HG03039 (cell line): ENCODE data around the gene FLNB.
"Not testable (repeated sequence)": the region's sequence is repeated elsewhere in the genome, so short reads cannot be mapped to it uniquely, and the experiment has no call there.

Experiments used
- ATAC-seq: cut with Tn5 transposase; IDR thresholded peaks from one replicate; pipeline ENCODE4 v1.9.1; 2021; ENCODE audit warnings: mild to moderate bottlenecking, moderate library complexity; ENCODE audit not compliant: unreplicated experiment

The FLNB gene

GRCh38 chr3:57978316-57978715 is 29.9 kb upstream of the FLNB start:
- ATAC-seq, result no peak

GRCh38 chr3:57980416-57980815 is 27.8 kb upstream of the FLNB start:
- no peak for ATAC-seq

GRCh38 chr3:57981483-57982087 is 26.6 kb upstream of the FLNB start:
- ATAC-seq, result no peak

- no peak for ATAC-seq
These were observed 25.5 kb upstream of the FLNB start for GRCh38 chr3:57982561-57983243.

GRCh38 chr3:57983734-57984518 is 24.3 kb upstream of the FLNB start:
- ATAC-seq, result no peak

GRCh38 chr3:57985176-57985983 is 22.8 kb upstream of the FLNB start:
- ATAC-seq, result no peak

- ATAC-seq, result no peak
These were observed 22.3 kb upstream of the FLNB start for GRCh38 chr3:57985984-57986246.

GRCh38 chr3:57986261-57986660 is 22.0 kb upstream of the FLNB start:
- ATAC-seq, result no peak

- ATAC-seq, result not testable (repeated sequence)
These were observed 19.0 kb upstream of the FLNB start for GRCh38 chr3:57989198-57989597.

- ATAC-seq, result no peak
These were observed 18.6 kb upstream of the FLNB start for GRCh38 chr3:57989646-57990045.

- ATAC-seq, result no peak
These were observed 15.6 kb upstream of the FLNB start for GRCh38 chr3:57992452-57993213.

- ATAC-seq, result no peak
These were observed 9.6 kb upstream of the FLNB start for GRCh38 chr3:57998366-57999283.

- no peak for ATAC-seq
These were observed 8.7 kb upstream of the FLNB start for GRCh38 chr3:57999417-58000115.

- no peak for ATAC-seq
These were observed 7.7 kb upstream of the FLNB start for GRCh38 chr3:58000306-58001085.

- no peak for ATAC-seq
These were observed 7.1 kb upstream of the FLNB start for GRCh38 chr3:58001086-58001467.

GRCh38 chr3:58001979-58002378 is 6.2 kb upstream of the FLNB start:
- ATAC-seq, result no peak

GRCh38 chr3:58003093-58003492 is 5.1 kb upstream of the FLNB start:
- no peak for ATAC-seq

GRCh38 chr3:58004973-58005372 is 3.2 kb upstream of the FLNB start:
- ATAC-seq, result no peak
